Ecto neural progenitor cell (in vitro differentiated cells): ENCODE measurements around the gene RIMKLB.
"Not testable (repeated sequence)": the region's sequence is repeated elsewhere in the genome, so short reads cannot be mapped to it uniquely, and the experiment has no call there.

Experiments used
- DNase-seq: peaks from one replicate; pipeline ENCODE4 v3.0.0-alpha.2; 2018; ENCODE audit warnings: low spot score

The RIMKLB gene

DNA sequence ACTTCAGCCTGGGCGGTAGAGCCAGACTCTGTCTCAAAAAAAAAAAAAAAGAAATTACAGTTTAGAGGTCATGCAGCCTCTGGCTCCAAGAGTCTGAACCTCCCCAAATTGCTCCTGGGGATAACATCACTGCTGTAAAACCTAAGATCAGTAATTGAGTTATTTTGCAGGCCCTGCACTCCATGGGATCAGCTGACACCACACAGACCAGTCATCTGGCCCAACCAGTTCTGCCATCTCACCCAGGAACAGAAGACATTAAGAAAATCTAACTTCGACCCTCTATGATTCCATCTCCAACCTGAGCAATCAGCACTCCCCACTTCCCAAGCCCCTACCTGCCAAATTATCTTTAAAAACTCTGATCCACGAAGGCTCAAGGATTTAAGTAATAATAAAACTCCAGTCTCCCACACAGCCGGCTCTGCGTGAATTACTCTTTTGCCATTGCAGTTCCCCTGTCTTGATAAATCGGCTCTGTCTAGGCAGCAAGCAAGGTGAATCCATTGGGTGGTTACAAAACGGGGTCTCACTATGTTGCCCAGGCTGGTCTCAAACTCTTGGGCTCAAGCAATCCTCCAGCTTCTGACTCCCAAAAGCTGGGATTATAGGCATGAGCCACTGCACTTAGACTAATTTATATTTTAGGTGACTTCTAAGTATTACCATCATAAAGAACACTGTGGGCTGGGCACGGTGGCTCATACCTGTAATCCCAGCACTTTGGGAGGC lies 123.1 kb downstream of the RIMKLB start:
- not testable (repeated sequence) for DNase-seq

- no peak for DNase-seq
Measured at GRCh38 chr12:8821591-8821990, 123.8 kb downstream of the RIMKLB start.

DNA sequence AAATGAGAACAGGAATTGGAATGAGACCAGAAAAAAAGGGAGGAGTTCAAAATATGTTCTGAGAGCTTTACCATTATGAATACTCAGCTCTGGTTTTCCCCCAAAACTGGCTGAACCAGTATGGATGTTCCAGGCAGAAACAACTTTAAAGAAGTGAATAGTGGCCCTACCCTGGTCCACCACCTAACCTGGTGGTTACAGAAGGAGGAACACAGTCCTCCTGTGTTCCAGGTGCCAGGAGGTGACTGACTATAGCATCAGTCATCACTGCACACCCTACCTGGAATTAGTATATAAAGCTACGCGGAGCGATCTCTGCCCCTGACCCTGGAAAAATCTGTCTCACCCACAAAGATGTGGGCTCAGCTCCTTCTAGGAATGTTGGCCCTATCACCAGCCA lies 124.5 kb downstream of the RIMKLB start, which contains the start of gene A2ML1:
TSS of gene A2ML1 (plus strand) at position 324 of the 400 bp plus-strand sequence. CDS start at position 355, 31 bp downstream.
- no peak for DNase-seq

DNA sequence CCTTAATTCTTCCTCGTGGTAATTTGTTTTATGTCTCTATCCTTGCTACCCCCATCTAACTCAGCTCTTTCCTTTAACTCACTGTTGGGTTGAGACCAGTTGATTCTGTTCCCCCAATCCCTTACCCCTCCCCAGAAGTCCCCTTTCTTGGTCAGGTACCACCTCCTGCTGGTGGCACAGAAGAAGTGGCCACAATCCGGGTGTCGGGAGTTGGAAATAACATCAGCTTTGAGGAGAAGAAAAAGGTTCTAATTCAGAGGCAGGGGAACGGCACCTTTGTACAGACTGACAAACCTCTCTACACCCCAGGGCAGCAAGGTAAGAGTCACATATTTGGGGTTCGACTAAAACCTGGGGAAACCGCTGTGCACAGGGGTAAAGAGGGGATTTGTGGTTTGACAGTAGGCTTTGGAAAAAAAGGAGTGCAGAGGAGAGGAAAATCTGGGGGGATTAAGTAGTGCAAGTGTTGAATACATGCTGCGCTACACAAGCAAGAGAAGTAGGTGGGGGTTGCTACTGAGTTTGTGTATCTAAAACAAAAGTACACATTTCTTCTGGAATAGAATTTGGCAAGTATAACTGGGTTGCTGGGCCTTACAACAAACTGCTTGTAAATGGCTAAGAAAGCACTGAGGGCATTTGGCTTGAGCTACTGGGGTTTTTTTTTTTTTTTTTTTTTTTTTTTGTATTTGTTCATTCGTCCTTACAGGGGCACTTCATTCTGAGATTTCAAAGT lies 125.9 kb downstream of the RIMKLB start:
- DNase-seq = peak; percentile 80

- no peak for DNase-seq
Measured at GRCh38 chr12:8827551-8828256, 129.9 kb downstream of the RIMKLB start.

DNA sequence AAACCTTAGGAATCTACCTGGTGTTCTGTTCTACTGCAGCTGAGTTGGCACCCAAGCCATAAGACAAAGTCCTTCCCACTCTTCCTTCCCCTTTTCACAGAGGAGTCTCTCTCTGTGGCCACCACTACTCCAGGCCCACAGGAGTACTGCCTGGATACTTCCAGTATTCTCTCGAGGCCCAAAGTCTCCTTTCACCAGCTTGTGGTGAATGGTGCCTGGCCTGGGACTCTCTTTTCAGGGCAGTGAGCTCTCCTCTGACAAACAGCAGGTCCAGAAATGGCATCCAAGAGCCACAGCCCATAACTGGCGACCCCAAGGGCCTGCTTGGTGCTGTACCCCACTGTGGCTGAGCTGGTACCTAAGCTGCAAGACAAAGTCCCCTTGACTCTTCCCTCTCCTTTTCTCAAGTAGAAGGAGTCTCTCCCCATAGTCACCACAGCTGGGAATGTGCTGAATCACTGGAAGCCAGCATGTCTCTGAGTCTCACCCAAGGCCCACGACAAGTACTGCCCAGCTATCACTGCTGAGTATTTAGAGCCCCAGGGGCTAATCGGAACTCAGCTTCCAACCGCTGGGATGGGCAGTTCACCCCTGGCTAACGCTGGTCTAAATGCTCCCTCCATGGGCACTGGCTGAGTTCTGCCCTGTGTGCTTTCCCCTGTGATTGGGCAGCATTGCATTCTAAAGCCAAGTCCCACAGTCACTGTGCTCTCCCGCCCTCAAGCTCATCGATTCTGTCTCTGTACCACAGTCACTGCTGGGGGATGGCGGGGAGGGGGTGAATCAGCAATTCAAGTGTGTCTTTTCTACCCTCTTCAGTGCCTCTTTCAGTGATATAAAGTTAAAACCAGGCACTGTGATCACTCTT lies 130.7 kb downstream of the RIMKLB start:
- DNase-seq = no peak

GRCh38 chr12:8829125-8829518 lies 131.3 kb downstream of the RIMKLB start:
- DNase-seq = no peak

DNA sequence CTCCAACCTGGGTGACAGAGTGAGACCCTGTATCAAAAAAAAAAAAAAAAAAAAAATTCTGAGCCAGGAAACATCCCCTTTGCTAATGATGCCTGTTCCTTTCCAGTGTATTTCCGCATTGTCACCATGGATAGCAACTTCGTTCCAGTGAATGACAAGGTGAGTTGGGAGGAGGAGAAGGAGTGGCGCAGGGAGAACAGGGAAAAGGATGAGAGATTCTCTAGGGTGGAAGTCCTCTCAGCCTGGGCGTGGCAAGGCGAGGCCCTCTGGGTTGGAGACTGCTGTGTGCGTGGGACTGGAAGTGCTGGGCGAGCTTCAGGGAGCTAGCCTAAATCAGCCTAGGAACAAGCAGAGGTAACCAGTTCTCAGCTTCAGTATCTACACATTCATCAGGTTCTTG lies 131.8 kb downstream of the RIMKLB start:
- DNase-seq = no peak

DNA sequence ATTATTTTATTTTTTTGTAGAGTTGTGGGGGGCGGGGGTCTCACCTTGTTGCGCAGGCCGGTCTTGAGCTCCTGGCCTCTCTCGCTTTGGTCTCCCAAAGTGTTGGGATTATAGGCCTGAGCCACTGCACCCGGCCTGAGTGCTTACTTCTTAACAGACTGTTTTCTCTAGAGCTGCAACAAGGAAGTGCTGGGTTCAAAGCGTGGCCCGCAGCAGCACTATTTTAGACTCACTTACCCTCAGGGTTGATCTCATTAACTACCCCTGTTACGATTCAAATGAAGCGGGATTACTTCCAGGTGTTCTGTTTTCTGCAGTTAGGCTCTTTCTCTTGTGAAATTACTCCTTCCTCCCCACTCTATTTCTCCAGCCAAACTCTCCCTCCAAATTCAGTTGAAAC lies 133.3 kb downstream of the RIMKLB start:
- no peak for DNase-seq

DNA sequence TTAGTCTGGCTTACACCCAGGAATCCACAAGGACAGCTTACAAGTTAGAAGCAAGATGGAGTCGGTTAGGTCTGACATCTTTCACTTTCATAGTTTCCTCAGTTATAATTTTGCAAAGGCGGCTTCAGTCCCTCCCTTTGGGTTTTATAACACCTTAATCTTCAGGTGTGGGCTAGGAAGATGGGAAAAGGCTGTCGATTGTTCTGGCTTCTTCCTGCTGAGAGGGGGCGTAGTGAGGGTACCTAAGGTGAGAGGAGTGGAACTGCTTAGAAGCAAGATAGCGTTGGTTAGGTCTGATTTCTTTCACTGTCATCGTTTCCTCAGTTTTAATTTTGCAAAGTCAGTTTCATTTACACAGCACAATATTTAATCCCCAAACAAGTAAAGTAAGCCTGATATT lies 134.7 kb downstream of the RIMKLB start:
- DNase-seq = no peak
